Mesendoderm (in vitro differentiated cells): ENCODE data around the gene LPAR1.

ENCODE experiments used
- DNase-seq: peaks from one replicate; pipeline ENCODE4 v3.0.0; 2013
- H2AK5ac ChIP-seq: 2 replicates; pipeline ENCODE4 v1.6.1; 2013; ENCODE audit warnings: low read length, inconsistent platforms
- H2BK120ac ChIP-seq: 2 replicates; pipeline ENCODE4 v1.6.1; 2013; ENCODE audit warnings: low read depth, mild to moderate bottlenecking, low read length, moderate library complexity, mixed read lengths
- H2BK15ac ChIP-seq: replicated peaks from 2 replicates; pipeline ENCODE4 v1.6.1; 2013; ENCODE audit warnings: low read depth, mild to moderate bottlenecking, moderate library complexity
- H2BK5ac ChIP-seq: 2 replicates; pipeline ENCODE4 v1.6.1; 2013; ENCODE audit warnings: low read length, inconsistent platforms
- H3K18ac ChIP-seq: 2 replicates; pipeline ENCODE4 v1.6.1; 2013; ENCODE audit warnings: mild to moderate bottlenecking, low read length, mixed read lengths
- H3K23ac ChIP-seq: one replicate; pipeline ENCODE4 v1.6.1; 2013; ENCODE audit warnings: low read length
- H3K27ac ChIP-seq: 2 replicates; pipeline ENCODE4 v1.5.1; 2013; ENCODE audit warnings: low read depth, mild to moderate bottlenecking, inconsistent platforms, low read length, moderate library complexity
- H3K27me3 ChIP-seq: 2 replicates; pipeline ENCODE4 v1.6.1; 2013; ENCODE audit warnings: low read length, control low read depth, mild to moderate bottlenecking, inconsistent platforms; ENCODE audit not compliant: insufficient read depth, poor library complexity
- H3K36me3 ChIP-seq: 2 replicates; pipeline ENCODE4 v1.6.1; 2013; ENCODE audit warnings: low read length, inconsistent platforms; ENCODE audit not compliant: control insufficient read depth, insufficient read depth
- H3K4ac ChIP-seq: one replicate; pipeline ENCODE4 v1.6.1; 2013; ENCODE audit warnings: low read depth, mild to moderate bottlenecking, low read length, moderate library complexity
- H3K4me1 ChIP-seq: 2 replicates; pipeline ENCODE4 v1.6.1; 2013; ENCODE audit warnings: low read depth, low read length, inconsistent platforms; ENCODE audit not compliant: control insufficient read depth
- H3K4me2 ChIP-seq: 2 replicates; pipeline ENCODE4 v1.6.1; 2013; ENCODE audit warnings: low read length
- H3K4me3 ChIP-seq: 2 replicates; pipeline ENCODE4 v1.5.1; 2013; ENCODE audit warnings: mild to moderate bottlenecking, low read length
- H3K56ac ChIP-seq: one replicate; pipeline ENCODE4 v1.6.1; 2013; ENCODE audit warnings: low read length
- H3K79me1 ChIP-seq: 2 replicates; pipeline ENCODE4 v1.6.1; 2013; ENCODE audit warnings: low read length, inconsistent platforms
- H3K79me2 ChIP-seq: 2 replicates; pipeline ENCODE4 v1.6.1; 2013; ENCODE audit warnings: mild to moderate bottlenecking, low read length; ENCODE audit not compliant: control insufficient read depth, insufficient read depth
- H3K9ac ChIP-seq: 2 replicates; pipeline ENCODE4 v1.6.1; 2013; ENCODE audit warnings: low read length, inconsistent platforms
- H4K5ac ChIP-seq: one replicate; pipeline ENCODE4 v1.6.1; 2013; ENCODE audit warnings: low read length
- H4K8ac ChIP-seq: one replicate; pipeline ENCODE4 v1.6.1; 2013; ENCODE audit warnings: low read depth, mild to moderate bottlenecking, control low read depth, low read length, moderate library complexity
- WGBS: extraction: QIAGEN DNeasy Blood & Tissue Kit; methylation state at CpG from one replicate; pipeline ENCODE4 v1.1.7; 2013; ENCODE audit warnings: low lambda C conversion rate, missing lambda C conversion rate; ENCODE audit not compliant: insufficient coverage; ENCODE audit errors: extremely low coverage; 5-methylcytosine and 5-hydroxymethylcytosine counted together

LPAR1 gene

DNA sequence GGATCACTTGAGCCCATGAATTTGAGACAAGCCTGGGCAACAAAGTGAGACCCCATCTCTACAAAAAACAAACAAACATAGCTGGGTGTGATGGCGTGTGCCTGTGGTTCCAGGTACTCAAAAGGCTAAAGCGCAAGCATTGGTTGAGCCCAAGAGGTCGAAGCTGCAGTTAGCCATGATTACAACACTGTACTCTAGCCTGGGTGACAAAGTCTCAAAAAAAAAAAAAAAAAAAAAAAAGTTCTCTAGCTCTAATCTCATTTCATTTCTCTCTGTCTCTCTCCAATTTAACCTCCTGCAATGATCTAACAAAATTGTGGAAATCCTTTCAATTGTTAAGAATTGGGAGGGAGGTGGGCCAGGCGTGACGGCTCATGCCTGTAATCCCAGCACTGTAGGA, 33.3 kb downstream of the LPAR1 start:
- no peaks in the 10 kb centered on the region for H3K79me2 ChIP-seq
- whole genome bisulfite sequencing, result no CpG with 5 or more reads among the region's 5 CpGs
- no peak for DNase-seq

GRCh38 chr9:111003182-111003581, 35.1 kb downstream of the LPAR1 start:
- H2BK15ac ChIP-seq, result no peak overlapping the region
- H3K23ac ChIP-seq, result no peak overlapping the region
- no peak overlapping the region for H4K5ac ChIP-seq
- no peak overlapping the region for H3K9ac ChIP-seq
- no peaks in the 10 kb centered on the region for H3K79me2 ChIP-seq
- no peak overlapping the region for H3K56ac ChIP-seq
- no peaks in the 10 kb centered on the region for H3K36me3 ChIP-seq
- no peak overlapping the region for H3K18ac ChIP-seq
- no peaks in the 10 kb centered on the region for H3K79me1 ChIP-seq
- no peak overlapping the region for H3K27ac ChIP-seq
- H3K4ac ChIP-seq, result no peak overlapping the region
- no peak overlapping the region for H2BK5ac ChIP-seq
- no peaks in the 10 kb centered on the region for H3K27me3 ChIP-seq
- no peak for DNase-seq
- no peak overlapping the region for H4K8ac ChIP-seq
- no peaks in the 10 kb centered on the region for H3K4me1 ChIP-seq
- no peak overlapping the region for H3K4me3 ChIP-seq
- H2BK120ac ChIP-seq, result no peak overlapping the region
- H2AK5ac ChIP-seq, result no peak overlapping the region
- no peak overlapping the region for H3K4me2 ChIP-seq
- WGBS, result no CpG with 5 or more reads among the region's 3 CpGs

More for the DNA sequence above, 33.3 kb downstream of the LPAR1 start:
- no peak overlapping the region for H3K23ac ChIP-seq
- no peak overlapping the region for H4K8ac ChIP-seq
- no peaks in the 10 kb centered on the region for H3K36me3 ChIP-seq
- H3K79me1 ChIP-seq, result no peaks in the 10 kb centered on the region
- no peak overlapping the region for H3K9ac ChIP-seq
- no peak overlapping the region for H4K5ac ChIP-seq
- H3K4me3 ChIP-seq, result no peak overlapping the region
- no peak overlapping the region for H3K18ac ChIP-seq
- no peak overlapping the region for H2BK120ac ChIP-seq
- no peak overlapping the region for H3K56ac ChIP-seq
- H2BK15ac ChIP-seq, result no peak overlapping the region
- no peak overlapping the region for H3K4me2 ChIP-seq
- no peak overlapping the region for H2BK5ac ChIP-seq
- no peaks in the 10 kb centered on the region for H3K27me3 ChIP-seq
- H2AK5ac ChIP-seq, result no peak overlapping the region
- H3K4me1 ChIP-seq, result no peaks in the 10 kb centered on the region
- no peak overlapping the region for H3K27ac ChIP-seq
- no peak overlapping the region for H3K4ac ChIP-seq

- no peaks in the 10 kb centered on the region for H3K36me3 ChIP-seq
- no peak for DNase-seq
- no peaks in the 10 kb centered on the region for H3K4me1 ChIP-seq
- no peak overlapping the region for H2BK15ac ChIP-seq
- no peak overlapping the region for H4K8ac ChIP-seq
- WGBS, result no CpG with 5 or more reads among the region's 1 CpG
- H2AK5ac ChIP-seq, result no peak overlapping the region
- no peak overlapping the region for H3K4ac ChIP-seq
- no peaks in the 10 kb centered on the region for H3K79me2 ChIP-seq
- H4K5ac ChIP-seq, result no peak overlapping the region
- H2BK120ac ChIP-seq, result no peak overlapping the region
- H3K79me1 ChIP-seq, result no peaks in the 10 kb centered on the region
- no peak overlapping the region for H3K23ac ChIP-seq
- H3K18ac ChIP-seq, result no peak overlapping the region
- H3K27ac ChIP-seq, result no peak overlapping the region
- no peak overlapping the region for H3K56ac ChIP-seq
- no peak overlapping the region for H3K4me3 ChIP-seq
- H3K9ac ChIP-seq, result no peak overlapping the region
- no peak overlapping the region for H2BK5ac ChIP-seq
- no peaks in the 10 kb centered on the region for H3K27me3 ChIP-seq
- H3K4me2 ChIP-seq, result no peak overlapping the region
Observed at GRCh38 chr9:111001526-111001925, 36.7 kb downstream of the LPAR1 start.

DNA sequence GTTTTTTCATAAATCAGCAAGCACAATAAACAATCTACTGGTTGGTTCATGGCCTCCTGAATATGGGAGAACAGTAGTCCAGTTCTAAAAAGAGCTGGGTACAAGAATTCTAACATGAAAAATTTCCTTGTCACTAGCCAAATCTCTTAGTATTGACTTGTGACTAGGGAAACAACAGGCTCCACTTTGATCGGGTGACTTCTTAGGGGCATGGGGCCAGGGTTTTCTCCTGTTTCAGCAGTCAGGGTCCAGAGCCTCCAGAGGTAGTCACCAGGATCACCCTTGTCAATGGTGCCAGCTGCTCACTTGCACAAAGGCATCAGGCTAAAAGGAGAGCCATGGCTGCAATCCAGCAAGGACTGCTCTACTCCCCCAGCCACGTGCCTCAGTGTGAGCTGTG, 38.1 kb downstream of the LPAR1 start:
- no CpG with 5 or more reads among the region's 2 CpGs for WGBS
- H3K79me2 ChIP-seq, result no peaks in the 10 kb centered on the region

DNA sequence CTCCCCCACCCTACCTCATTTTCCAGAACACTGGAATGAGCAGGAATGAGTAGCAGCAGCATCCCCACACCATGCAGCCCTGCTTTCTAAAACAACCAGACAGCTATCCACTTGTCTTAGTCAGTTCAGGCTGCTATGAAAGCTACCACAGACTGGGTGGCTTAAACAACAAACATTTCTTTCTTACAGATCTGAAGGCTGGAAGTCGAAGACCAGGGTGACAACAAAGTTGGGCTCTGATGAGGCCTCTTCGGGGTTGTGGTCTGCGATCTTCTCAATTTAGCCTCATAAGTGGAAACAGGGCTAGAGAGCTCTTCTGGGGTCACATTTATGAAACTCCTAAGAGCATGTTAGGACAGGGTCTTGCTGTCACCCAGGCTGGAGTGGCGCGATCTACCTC, 38.9 kb downstream of the LPAR1 start:
- Histone ChIP-seq H2BK5ac (no peak overlapping the region), H4K8ac (no peak overlapping the region), H2BK15ac (no peak overlapping the region), H3K4ac (no peak overlapping the region), H3K9ac (no peak overlapping the region), H3K79me2 (no peaks in the 10 kb centered on the region), H3K23ac (no peak overlapping the region), H3K4me2 (no peak overlapping the region), H3K27ac (no peak overlapping the region), H3K4me1 (peaks cover 3% of the 10 kb centered on the region), H2AK5ac (no peak overlapping the region), H4K5ac (no peak overlapping the region), H3K36me3 (no peaks in the 10 kb centered on the region), H3K56ac (no peak overlapping the region), H3K27me3 (no peaks in the 10 kb centered on the region), H3K18ac (no peak overlapping the region), H3K79me1 (no peaks in the 10 kb centered on the region), H2BK120ac (no peak overlapping the region), H3K4me3 (no peak overlapping the region)
- no peak for DNase-seq
- no CpG with 5 or more reads among the region's 5 CpGs for WGBS

More for the DNA sequence above, 38.1 kb downstream of the LPAR1 start:
- H3K27ac ChIP-seq, result no peak overlapping the region
- no peak overlapping the region for H3K4ac ChIP-seq
- H3K23ac ChIP-seq, result no peak overlapping the region
- H2BK15ac ChIP-seq, result no peak overlapping the region
- DNase-seq, result no peak
- H2BK5ac ChIP-seq, result no peak overlapping the region
- no peak overlapping the region for H3K4me2 ChIP-seq
- no peak overlapping the region for H2AK5ac ChIP-seq
- H3K4me1 ChIP-seq, result no peaks in the 10 kb centered on the region
- no peak overlapping the region for H3K9ac ChIP-seq
- no peak overlapping the region for H4K5ac ChIP-seq
- H3K4me3 ChIP-seq, result no peak overlapping the region
- H3K79me1 ChIP-seq, result no peaks in the 10 kb centered on the region
- no peak overlapping the region for H2BK120ac ChIP-seq
- H3K18ac ChIP-seq, result no peak overlapping the region
- no peaks in the 10 kb centered on the region for H3K27me3 ChIP-seq
- no peaks in the 10 kb centered on the region for H3K36me3 ChIP-seq
- no peak overlapping the region for H4K8ac ChIP-seq
- no peak overlapping the region for H3K56ac ChIP-seq

DNA sequence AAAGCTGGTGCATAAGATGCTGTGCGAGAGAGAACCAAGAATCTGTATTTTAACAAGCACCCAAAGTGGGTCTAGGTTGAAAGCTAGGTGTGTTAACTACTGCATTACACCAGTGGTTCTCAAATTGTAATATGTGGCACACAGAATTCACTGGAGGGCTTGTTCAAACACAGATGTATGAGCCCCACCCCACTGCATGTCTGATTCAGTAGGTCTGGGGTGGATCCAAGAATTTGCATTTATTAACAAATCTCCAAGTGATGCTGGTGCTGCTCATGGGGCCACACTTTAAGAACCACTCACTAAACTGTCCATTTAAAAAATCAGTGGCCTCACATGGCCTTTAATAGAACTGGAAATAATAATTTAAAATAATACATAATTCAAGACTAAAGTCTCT, 40.4 kb downstream of the LPAR1 start:
- no peak overlapping the region for H2AK5ac ChIP-seq
- H3K9ac ChIP-seq, result no peak overlapping the region
- WGBS, result no CpG with 5 or more reads among the region's 1 CpG
- no peak overlapping the region for H2BK15ac ChIP-seq
- H3K4me2 ChIP-seq, result no peak overlapping the region
- DNase-seq, result no peak
- no peaks in the 10 kb centered on the region for H3K79me2 ChIP-seq
- no peak overlapping the region for H2BK5ac ChIP-seq
- no peak overlapping the region for H4K8ac ChIP-seq
- H2BK120ac ChIP-seq, result no peak overlapping the region
- no peaks in the 10 kb centered on the region for H3K79me1 ChIP-seq
- H3K27me3 ChIP-seq, result no peaks in the 10 kb centered on the region
- no peak overlapping the region for H4K5ac ChIP-seq
- H3K4me1 ChIP-seq, result peaks cover 3% of the 10 kb centered on the region
- no peak overlapping the region for H3K4me3 ChIP-seq
- H3K56ac ChIP-seq, result no peak overlapping the region
- no peak overlapping the region for H3K23ac ChIP-seq
- H3K36me3 ChIP-seq, result no peaks in the 10 kb centered on the region
- H3K4ac ChIP-seq, result no peak overlapping the region
- H3K27ac ChIP-seq, result no peak overlapping the region
- H3K18ac ChIP-seq, result no peak overlapping the region
